Measurements from ENCODE around the gene LSAMP. TPM values are rescaled to one million over a fixed set of nuclear protein-coding genes. Genes with fewer than 3 reads are reported as not detected.

LSAMP gene
- polyA plus RNA-seq, 3 donors = not detected

DNA sequence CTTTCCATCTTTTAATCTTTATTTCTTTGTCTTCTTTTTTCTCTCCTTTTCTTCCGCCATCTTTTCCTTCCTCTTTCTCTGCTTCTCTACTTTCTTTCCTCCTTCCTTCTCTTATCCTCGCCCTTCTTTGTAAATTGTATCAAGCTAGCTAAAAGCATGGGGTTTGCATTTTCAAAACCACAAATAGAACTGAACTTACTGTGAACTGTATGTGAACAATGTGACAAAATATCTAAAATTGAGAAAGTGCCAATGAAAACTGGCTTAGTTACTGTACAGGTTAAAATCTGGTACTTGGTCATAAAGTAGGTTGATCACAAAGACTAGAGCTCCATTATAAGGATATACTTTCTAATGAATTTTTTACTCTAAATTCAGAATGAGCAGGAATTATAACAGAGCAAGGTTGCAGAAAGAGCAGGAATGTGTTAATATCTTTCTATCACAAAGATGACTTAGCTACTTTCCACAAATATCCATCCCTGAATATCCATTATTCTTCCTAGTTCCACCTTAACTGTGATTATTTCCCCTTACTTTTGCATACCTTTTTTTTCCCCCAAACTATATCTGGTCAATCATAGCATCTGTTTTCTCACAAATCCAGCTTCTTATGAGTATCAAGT lies 122.4 kb downstream of the LSAMP start:
- DNase-seq = no peak
- no peaks in the 10 kb centered on the region for H3K36me3 ChIP-seq (replicated peaks in 1 of 2; ENCODE audit: control insufficient read depth in 1 of 2, insufficient read depth in 2 of 2, low read length in 2 of 2)
- no peak overlapping the region for H3K9ac ChIP-seq (ENCODE audit: insufficient read depth, low read length, poor library complexity, severe bottlenecking)
- H4K20me1 ChIP-seq (ENCODE audit: insufficient read depth, low read length) = no peaks in the 10 kb centered on the region
- Mint-ChIP-seq H3K4me3 (no peak overlapping the region), H3K36me3 (no peaks in the 10 kb centered on the region), H3K27me3 (ENCODE audit: low read depth in 3 of 3) (peaks cover 0 to 2% (median 0%) of the 10 kb centered on the region in 3 donors), H3K4me1 (no peaks in the 10 kb centered on the region), H3K9me3 (peaks cover 0 to 3% (median 1%) of the 10 kb centered on the region in 7 donors), H3K27ac (no peak overlapping the region)
- H3K27ac ChIP-seq (ENCODE audit: low read depth in 1 of 2, low read length in 2 of 2) = no peak overlapping the region
- no peak overlapping the region for H2AFZ ChIP-seq (ENCODE audit: insufficient read depth, low read depth, low read length, poor library complexity, severe bottlenecking)
- intact Hi-C loops (cut with micrococcal nuclease) = no loop called here
- 100% methylated on average over 1 of the region's 2 CpGs for whole genome bisulfite sequencing (ENCODE audit: insufficient coverage)
- H3K4me2 ChIP-seq (replicated peaks; ENCODE audit: extremely low read depth, low read length, poor library complexity, severe bottlenecking) = no peak overlapping the region
- TF ChIP-seq, protein P1, sequence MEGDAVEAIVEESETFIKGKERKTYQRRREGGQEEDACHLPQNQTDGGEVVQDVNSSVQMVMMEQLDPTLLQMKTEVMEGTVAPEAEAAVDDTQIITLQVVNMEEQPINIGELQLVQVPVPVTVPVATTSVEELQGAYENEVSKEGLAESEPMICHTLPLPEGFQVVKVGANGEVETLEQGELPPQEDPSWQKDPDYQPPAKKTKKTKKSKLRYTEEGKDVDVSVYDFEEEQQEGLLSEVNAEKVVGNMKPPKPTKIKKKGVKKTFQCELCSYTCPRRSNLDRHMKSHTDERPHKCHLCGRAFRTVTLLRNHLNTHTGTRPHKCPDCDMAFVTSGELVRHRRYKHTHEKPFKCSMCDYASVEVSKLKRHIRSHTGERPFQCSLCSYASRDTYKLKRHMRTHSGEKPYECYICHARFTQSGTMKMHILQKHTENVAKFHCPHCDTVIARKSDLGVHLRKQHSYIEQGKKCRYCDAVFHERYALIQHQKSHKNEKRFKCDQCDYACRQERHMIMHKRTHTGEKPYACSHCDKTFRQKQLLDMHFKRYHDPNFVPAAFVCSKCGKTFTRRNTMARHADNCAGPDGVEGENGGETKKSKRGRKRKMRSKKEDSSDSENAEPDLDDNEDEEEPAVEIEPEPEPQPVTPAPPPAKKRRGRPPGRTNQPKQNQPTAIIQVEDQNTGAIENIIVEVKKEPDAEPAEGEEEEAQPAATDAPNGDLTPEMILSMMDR (IDR thresholded peaks at IDR 0.05) = no peak
- H3K79me2 ChIP-seq (ENCODE audit: insufficient read depth, low read length) = no peaks in the 10 kb centered on the region
- H3K9me3 ChIP-seq (replicated peaks in 1 of 2; ENCODE audit: control insufficient read depth in 1 of 2, insufficient read depth in 1 of 2, low read length in 2 of 2) = no peaks in the 10 kb centered on the region
- H3K4me1 ChIP-seq (ENCODE audit: control insufficient read depth in 1 of 2, insufficient read depth in 2 of 2, low read length in 2 of 2) = no peaks in the 10 kb centered on the region
- no peak overlapping the region for H3K4me3 ChIP-seq (replicated peaks in 1 of 3; ENCODE audit: low read depth in 2 of 3, low read length in 3 of 3)
- H3K27me3 ChIP-seq (ENCODE audit: control insufficient read depth in 2 of 2, insufficient read depth in 2 of 2, low read length in 2 of 2) = no peaks in the 10 kb centered on the region

DNA sequence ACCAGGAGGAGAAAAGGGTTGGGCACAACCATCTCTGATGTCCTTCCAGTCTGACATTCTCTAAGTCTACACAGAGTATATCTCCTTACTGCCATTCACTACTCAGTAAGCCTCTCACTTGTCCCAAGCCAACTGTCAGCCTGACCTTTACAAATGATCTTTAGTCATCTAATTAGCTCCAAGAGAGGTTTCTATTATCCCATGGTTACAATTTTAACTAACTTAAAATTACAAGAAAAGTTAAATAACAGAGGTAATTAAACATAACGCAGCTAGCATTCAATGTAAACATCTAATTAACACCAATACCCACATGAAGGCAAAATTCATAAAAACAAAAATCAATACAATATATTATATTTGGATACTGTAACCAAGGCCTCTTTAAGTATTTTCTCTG lies 126.9 kb downstream of the LSAMP start:
- no peak for DNase-seq
- Histone ChIP-seq H2AFZ (ENCODE audit: insufficient read depth, low read depth, low read length, poor library complexity, severe bottlenecking) (no peak overlapping the region), H3K79me2 (ENCODE audit: insufficient read depth, low read length) (no peaks in the 10 kb centered on the region), H3K27ac (ENCODE audit: low read depth in 1 of 2, low read length in 2 of 2) (no peak overlapping the region), H3K9me3 (replicated peaks in 1 of 2; ENCODE audit: control insufficient read depth in 1 of 2, insufficient read depth in 1 of 2, low read length in 2 of 2) (peaks cover 0 to 11% of the 10 kb centered on the region in 2 donors), H3K9ac (ENCODE audit: insufficient read depth, low read length, poor library complexity, severe bottlenecking) (no peak overlapping the region), H4K20me1 (ENCODE audit: insufficient read depth, low read length) (no peaks in the 10 kb centered on the region), H3K27me3 (ENCODE audit: control insufficient read depth in 2 of 2, insufficient read depth in 2 of 2, low read length in 2 of 2) (no peaks in the 10 kb centered on the region), H3K4me2 (replicated peaks; ENCODE audit: extremely low read depth, low read length, poor library complexity, severe bottlenecking) (no peak overlapping the region), H3K4me3 (replicated peaks in 1 of 3; ENCODE audit: low read depth in 2 of 3, low read length in 3 of 3) (no peak overlapping the region), H3K4me1 (ENCODE audit: control insufficient read depth in 1 of 2, insufficient read depth in 2 of 2, low read length in 2 of 2) (no peaks in the 10 kb centered on the region), H3K36me3 (replicated peaks in 1 of 2; ENCODE audit: control insufficient read depth in 1 of 2, insufficient read depth in 2 of 2, low read length in 2 of 2) (no peaks in the 10 kb centered on the region)
- H3K4me1 Mint-ChIP-seq = no peaks in the 10 kb centered on the region
- H3K27ac Mint-ChIP-seq = no peak overlapping the region
- WGBS (ENCODE audit: insufficient coverage) = no CpG with 5 or more reads among the region's 1 CpG
- TF ChIP-seq, protein P1 (IDR thresholded peaks at IDR 0.05) = no peak
- intact Hi-C loops (cut with micrococcal nuclease) = no loop called here
- H3K9me3 Mint-ChIP-seq = peaks cover 0 to 10% (median 5%) of the 10 kb centered on the region in 7 donors
- no peaks in the 10 kb centered on the region for H3K36me3 Mint-ChIP-seq
- no peak overlapping the region for H3K4me3 Mint-ChIP-seq
- no peaks in the 10 kb centered on the region for H3K27me3 Mint-ChIP-seq (ENCODE audit: low read depth in 3 of 3)
